K562 (cell line): ENCODE results near the gene UTP25. TPM values are rescaled to one million over a fixed set of nuclear protein-coding genes. Genes with fewer than 3 reads are reported as not detected.

ENCODE experiments used
- ATAC-seq: fragments of 200-7000 bp; cut with Tn5 transposase; 3 replicates; pipeline ENCODE4 v1.9.1; 2020; ENCODE audit warnings: moderate library complexity
- BruUV-seq: library from RNA; stranded (reverse); fragments of 400-500 nt; replicated peaks from 2 replicates; lab custom pipeline; 2021; lab: Mats Ljungman, UMichigan
- CTCF ChIA-PET: fragments of 300-600 bp; formaldehyde crosslinking; extraction: SDS; loops from one replicate; lab custom pipeline; 2021; ENCODE audit warnings: low intra/inter-chr PET ratio; lab: Yijun Ruan, JAX
- POLR2A ChIA-PET: fragments of 300-600, 350-650 bp; sonication (Branson Sonifier 250); formaldehyde crosslinking; extraction: SDS; loops from one replicate; lab custom pipeline; 2021; ENCODE audit warnings: antibody characterized with exemption, inconsistent platforms; lab: Yijun Ruan, JAX
- DNase-seq, 4 experiments: peaks; one replicate each; pipeline versions ENCODE4 v3.0.0 to v3.0.0-alpha.2; 2011 to 2018; ENCODE audit warnings: low spot score in 3 of 4, mixed read lengths in 3 of 4; ENCODE audit errors: extremely low read depth in 1 of 4
- FAIRE-seq: peaks from 2 replicates; lab custom pipeline; 2011; peaks lifted over from hg19 to GRCh38; lab: Jason Lieb, UNC
- H2AFZ ChIP-seq: 2 replicates; pipeline ENCODE4 v1.6.0; 2011; ENCODE audit warnings: low read depth, low read length, control low read depth, inconsistent platforms
- H3K27ac ChIP-seq: fragments of 200-600 bp; 3 replicates; pipeline ENCODE4 v1.8.0; 2011; ENCODE audit warnings: low read depth, mild to moderate bottlenecking, control low read depth, inconsistent platforms, low read length, moderate library complexity, mixed read lengths; ENCODE audit errors: extremely low read depth
- H3K27me3 ChIP-seq, 2 experiments: fragments of 300-600 bp in 1 of 2; 2 replicates in 1 of 2; 3 replicates in 1 of 2; pipeline versions ENCODE4 v1.6.0 to v1.8.0; 2011; ENCODE audit warnings: inconsistent platforms in 2 of 2, low read length in 2 of 2, mild to moderate bottlenecking in 1 of 2, mixed read lengths in 1 of 2, moderate library complexity in 1 of 2; ENCODE audit not compliant: control insufficient read depth in 2 of 2, insufficient read depth in 2 of 2
- H3K36me3 ChIP-seq: fragments of 300-600 bp; 3 replicates; pipeline ENCODE4 v1.8.0; 2011; ENCODE audit warnings: mild to moderate bottlenecking, low read length, inconsistent platforms; ENCODE audit not compliant: control insufficient read depth, insufficient read depth
- H3K4me1 ChIP-seq, 2 experiments: fragments of 200-600 bp in 1 of 2; replicated peaks in 1 of 2; 2 replicates in 1 of 2; 3 replicates in 1 of 2; pipeline versions ENCODE4 v1.5.1 to v1.8.0; 2011; ENCODE audit warnings: inconsistent platforms in 2 of 2, low read length in 2 of 2, mild to moderate bottlenecking in 1 of 2, mixed read lengths in 1 of 2, moderate library complexity in 1 of 2; ENCODE audit not compliant: control insufficient read depth in 2 of 2, insufficient read depth in 2 of 2
- H3K4me2 ChIP-seq: 2 replicates; pipeline ENCODE4 v1.6.1; 2011; ENCODE audit warnings: low read length, control low read depth, inconsistent platforms, mixed read lengths; ENCODE audit not compliant: insufficient read depth
- H3K4me3 ChIP-seq: fragments of 200-600 bp; sonication (generic), shearing (Covaris generic); 2 replicates; pipeline ENCODE4 v1.5.1; 2016; ENCODE audit warnings: control low read depth, inconsistent platforms
- H3K79me2 ChIP-seq: fragments of 200-600 bp; 3 replicates; pipeline ENCODE4 v1.8.0; 2011; ENCODE audit warnings: low read length, inconsistent platforms; ENCODE audit not compliant: control insufficient read depth, insufficient read depth
- H3K9ac ChIP-seq, 2 experiments: 2 replicates each; pipeline versions ENCODE4 v1.6.0 to v1.6.1; 2011; ENCODE audit warnings: low read depth in 2 of 2, low read length in 2 of 2, control low read depth in 1 of 2, inconsistent platforms in 1 of 2, mild to moderate bottlenecking in 1 of 2, mixed read lengths in 1 of 2; ENCODE audit not compliant: insufficient read depth in 1 of 2
- H3K9me1 ChIP-seq: one replicate; pipeline ENCODE4 v1.6.0; 2011; ENCODE audit warnings: inconsistent platforms, mild to moderate bottlenecking, low read length, moderate library complexity; ENCODE audit not compliant: control insufficient read depth, insufficient read depth
- H3K9me3 ChIP-seq: replicated peaks from 2 replicates; pipeline ENCODE4 v1.5.1; 2011; ENCODE audit warnings: low read depth, low read length, inconsistent platforms; ENCODE audit not compliant: control insufficient read depth, insufficient read depth
- H4K20me1 ChIP-seq: replicated peaks from 2 replicates; pipeline ENCODE4 v1.6.1; 2011; ENCODE audit warnings: low read length, inconsistent platforms, mixed read lengths; ENCODE audit not compliant: control insufficient read depth, insufficient read depth
- E2F3 ChIP-seq: fragments of 250-450 bp; sonication (Bioruptor Pico); IDR thresholded peaks from 2 replicates; pipeline ENCODE4 v1.4.0; 2020; ENCODE audit warnings: mild to moderate bottlenecking
- FOS ChIP-seq: IDR thresholded peaks from 3 replicates; pipeline ENCODE4 v1.6.1; 2011; ENCODE audit not compliant: insufficient read length; ENCODE audit errors: extremely low read depth
- KAT2B ChIP-seq: IDR thresholded peaks from one replicate; pipeline ENCODE4 v1.6.1; 2012; ENCODE audit warnings: low read depth, mild to moderate bottlenecking, control low read depth, inconsistent platforms, low read length, moderate library complexity
- NFRKB ChIP-seq: fragments of 450-650 bp; IDR thresholded peaks from 2 replicates; pipeline ENCODE4 v1.6.1; 2016; ENCODE audit warnings: low read depth
- SRSF1 ChIP-seq: fragments of 200-400 bp; formaldehyde crosslinking; IDR thresholded peaks from 2 replicates; pipeline ENCODE4 v1.6.1; 2017; ENCODE audit warnings: mild to moderate bottlenecking, low read depth, low read length, moderate library complexity
- ZNF197 ChIP-seq: fragments of 200-800 bp; sonication (Bioruptor generic); IDR thresholded peaks from 2 replicates; pipeline ENCODE4 v1.6.1; 2016; ENCODE audit warnings: low read depth, missing genetic modification characterization, missing compliant biosample characterization
- ZNF282 ChIP-seq: sonication (generic); formaldehyde crosslinking; IDR thresholded peaks from 2 replicates; pipeline ENCODE4 v1.8.1; 2023; ENCODE audit warnings: missing genetic modification reagents
- WGBS: fragments of 100-300 bp; shearing (Covaris generic); methylation state at CpG from one replicate; pipeline ENCODE4 v1.1.6; 2016; ENCODE audit warnings: low coverage, mixed read lengths; ENCODE audit not compliant: insufficient coverage; ENCODE audit errors: missing lambda C conversion rate; 5-methylcytosine and 5-hydroxymethylcytosine counted together
- in situ Hi-C: fragments of 300-500 bp; cut with MboI; formaldehyde crosslinking; loops from 4 replicates; pipeline ENCODE4 v1.15.0; 2018; ENCODE audit warnings: inconsistent platforms, mixed read lengths
- intact Hi-C: fragments of 100-400 bp; cut with micrococcal nuclease; formaldehyde crosslinking; loops from 2 replicates; pipeline ENCODE4 v1.14.2; 2022
- polyA plus RNA-seq, 8 experiments: library from polyadenylated mRNA; depleted of rRNA in 4 of 8; stranded (reverse) in 5 of 8; unstranded in 3 of 8; fragments of >200 nt; fragmentation: Nextera tagmentation in 2 of 8; fragmentation: Illumina TruSeq in 1 of 8; extraction: Ambion mirVana in 2 of 8; extraction: Trizol in 1 of 8; gene quantifications; 2 replicates each; pipeline versions ENCODE4 v1.2.1 to v1.2.3, GENCODE V29; 2011 to 2014; ENCODE audit warnings: inconsistent platforms in 1 of 8, missing spikeins in 1 of 8
- total RNA-seq, 7 experiments: library from RNA; depleted of rRNA in 6 of 7; stranded (reverse); fragments of >200 nt in 6 of 7; fragmentation: Illumina TruSeq in 2 of 7; extraction: Trizol in 2 of 7; gene quantifications; 2 replicates each; pipeline versions ENCODE4 v1.2.1 to v1.2.3, GENCODE V29; 2011 to 2021; ENCODE audit warnings: low replicate concordance in 1 of 7
- TF ChIP-seq, protein P1 (sequence below): sonication (generic); formaldehyde crosslinking; IDR thresholded peaks from 2 replicates; pipeline ENCODE4 v1.8.0; 2022; ENCODE audit warnings: mild to moderate bottlenecking, missing genetic modification reagents

UTP25 gene
- total and polyA plus RNA-seq, 9 of the 15 experiments (the other 6 are each of a cell fraction or from before 2014, with no cell fraction given) = 5.7 to 17.6 (median 12.0) TPM

DNA sequence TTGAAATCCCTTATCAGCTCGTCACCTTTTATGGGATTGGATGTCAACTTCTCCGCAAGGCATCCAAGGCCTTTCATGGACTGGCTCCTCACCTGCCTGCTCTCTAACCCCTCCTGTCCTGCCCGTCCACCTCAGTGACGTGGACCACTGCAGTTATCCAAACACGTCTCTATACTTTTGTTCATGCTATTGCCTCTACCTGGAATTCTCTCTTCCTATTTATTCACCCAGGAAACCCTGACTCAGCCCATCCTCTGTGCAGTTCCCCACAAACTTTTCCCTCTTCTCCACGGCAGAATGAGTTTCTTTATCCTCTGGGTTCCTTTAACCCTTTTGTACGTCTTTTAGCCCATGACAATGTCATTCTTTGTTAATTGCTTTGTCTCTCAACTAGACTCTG lies 5.1 kb upstream of the UTP25 start:
- ATAC-seq (no peak), DNase-seq (no peak), FAIRE-seq (no peak)
- H3K9ac ChIP-seq = no peak overlapping the region
- ChIA-PET CTCF (interaction anchor here (0.8 kb wide), 1 partner anchor 246 kb away, joined by 3 read pairs; no protein-coding TSS in a partner anchor), POLR2A (interaction anchor here (1.0 to 1.7 kb wide), 3 partner anchors 8 to 12 kb away, joined by 3 to 6 read pairs (median 4); no protein-coding TSS in a partner anchor)
- H3K27ac ChIP-seq = no peak overlapping the region
- WGBS = 27% methylated on average over 7 of the region's 7 CpGs
- H3K79me2 ChIP-seq = no peaks in the 10 kb centered on the region
- no peaks in the 10 kb centered on the region for H3K9me1 ChIP-seq
- peaks cover 7 to 8% of the 10 kb centered on the region in 2 experiments; a peak in 3 of 5 replicates for H3K27me3 ChIP-seq
- TF ChIP-seq KAT2B (no peak), SRSF1 (no peak), FOS (no peak), E2F3 (CRISPR knock-in tag) (no peak), ZNF282 (CRISPR knock-in tag) (no peak), ZNF197 (CRISPR knock-in tag) (no peak), NFRKB (no peak)
- TF ChIP-seq, protein P1, sequence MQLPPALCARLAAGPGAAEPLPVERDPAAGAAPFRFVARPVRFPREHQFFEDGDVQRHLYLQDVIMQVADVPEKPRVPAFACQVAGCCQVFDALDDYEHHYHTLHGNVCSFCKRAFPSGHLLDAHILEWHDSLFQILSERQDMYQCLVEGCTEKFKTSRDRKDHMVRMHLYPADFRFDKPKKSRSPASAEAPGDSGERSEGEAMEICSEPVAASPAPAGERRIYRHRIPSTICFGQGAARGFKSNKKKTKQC (CRISPR knock-in tag) = no peak
- peaks cover 0 to 17% of the 10 kb centered on the region in 2 experiments; a peak in 3 of 5 replicates for H3K4me1 ChIP-seq
- H3K36me3 ChIP-seq = no peaks in the 10 kb centered on the region
- peak overlapping the region; percentile 35 for H3K4me2 ChIP-seq
- H4K20me1 ChIP-seq = no peaks in the 10 kb centered on the region
- peak overlapping the region; percentile 79 for H2AFZ ChIP-seq
- in situ Hi-C loops = no loop called here
- BruUV-seq = no TSS peak
- no peak overlapping the region for H3K4me3 ChIP-seq
- intact Hi-C loops = loop anchor here (1.0 kb wide), 1 partner anchor 37 kb away; no protein-coding TSS in a partner anchor
- no peaks in the 10 kb centered on the region for H3K9me3 ChIP-seq
